Measurements from ENCODE around the gene BAK1. TPM values are rescaled to one million over a fixed set of nuclear protein-coding genes. Genes with fewer than 3 reads are reported as not detected.

The BAK1 gene
- 28.0 to 41.5 TPM (median 40.7 TPM) in 5 replicates for total RNA-seq (2022; extraction: Qiagen RNA extraction; ENCODE audit: low read depth)

DNA sequence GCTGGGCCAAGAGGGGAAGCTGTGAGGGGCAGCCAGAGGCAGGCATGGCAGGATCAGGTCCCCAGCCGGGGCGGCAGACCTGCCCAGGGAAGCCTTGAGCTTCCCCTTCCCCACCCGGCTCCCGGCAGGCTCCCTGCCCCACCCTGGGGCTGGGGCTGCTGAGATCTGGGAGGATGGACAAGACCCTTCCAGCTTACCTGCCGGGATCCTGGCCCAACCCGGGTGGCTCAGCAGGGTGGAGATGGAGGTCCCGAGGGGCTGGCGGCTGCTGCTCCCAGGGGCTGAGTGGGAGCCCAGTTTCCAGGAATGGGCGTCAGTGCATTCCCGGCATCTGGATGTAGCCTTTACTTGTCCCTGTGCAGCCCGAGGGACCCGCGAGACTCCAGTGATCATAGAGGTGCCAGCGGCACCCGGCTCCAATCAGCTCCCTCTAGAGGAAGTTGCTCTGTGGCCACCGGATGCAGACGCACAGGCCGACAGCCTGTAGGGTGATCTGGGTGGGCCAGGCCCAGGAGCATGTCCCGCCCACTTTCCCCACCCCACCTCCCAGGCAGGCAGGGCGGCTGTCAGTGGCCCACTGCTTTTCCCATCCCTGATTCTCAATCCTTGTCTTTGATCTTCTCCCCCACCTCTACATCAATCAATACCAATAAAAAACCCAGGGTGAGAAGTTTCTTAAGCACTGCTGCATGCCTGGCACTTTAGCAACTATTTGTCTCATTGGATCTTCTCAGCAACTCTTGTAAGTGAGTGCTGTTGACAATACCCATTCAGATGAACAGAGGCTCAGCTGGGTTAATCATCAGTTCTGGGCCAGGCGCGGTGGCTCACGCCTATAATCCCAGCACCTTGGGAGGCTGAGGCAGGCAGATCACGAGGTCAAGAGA, at the start of gene BAK1:
Gene BAK1 (minus strand): TSS at position 449 of the 887 bp plus-strand sequence. CDS start 2,672 bp downstream, outside the sequence.

DNA sequence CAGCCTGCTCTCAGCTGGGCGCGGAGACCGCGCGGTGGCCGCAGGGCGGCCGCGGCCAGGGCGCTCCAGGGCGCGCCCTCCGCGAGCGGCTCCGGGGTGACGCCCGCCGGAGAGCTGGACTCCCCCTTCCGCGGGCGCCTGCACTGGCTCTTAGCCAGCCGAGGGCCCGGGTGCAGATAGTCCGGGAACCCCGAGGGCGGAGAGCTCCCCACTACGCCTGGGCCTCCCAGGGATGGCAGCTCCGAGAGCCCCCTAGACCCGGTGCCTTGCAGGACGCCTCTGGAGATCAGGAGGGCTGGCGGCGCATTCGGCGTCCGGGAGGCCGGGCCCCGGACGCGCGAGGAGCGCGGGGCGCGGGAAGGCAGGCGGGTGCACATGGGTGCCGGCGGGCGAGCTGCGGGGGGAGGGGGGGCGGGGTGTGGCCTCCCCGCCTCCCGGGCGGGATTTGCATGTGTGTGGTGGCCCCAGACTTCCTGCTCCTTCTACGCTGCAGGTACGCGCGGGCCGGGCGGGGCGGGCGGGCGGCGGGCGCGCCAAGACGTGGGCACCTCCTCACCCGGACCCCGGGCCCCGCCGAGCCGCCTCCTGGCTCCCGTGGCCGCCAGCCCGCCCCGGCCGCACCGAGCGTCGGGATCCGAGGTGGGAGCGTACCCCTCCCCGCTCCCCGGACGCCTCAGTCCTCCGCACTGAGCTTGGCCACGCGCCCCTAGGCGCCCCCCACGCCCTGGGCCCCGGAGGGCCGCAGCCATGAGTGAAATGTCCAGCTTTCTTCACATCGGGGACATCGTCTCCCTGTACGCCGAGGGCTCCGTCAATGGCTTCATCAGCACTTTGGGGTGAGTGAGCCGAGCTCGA, 41.0 kb upstream of the BAK1 start, which contains the start of gene ITPR3:
Gene ITPR3 (plus strand): TSS at position 467 of the 855 bp plus-strand sequence. CDS start 281 bp downstream, at position 748.

Other genes starting within 250 kb of the BAK1 start
- gene KIFC1, start 188.5 kb downstream of the BAK1 start, total RNA-seq (2022; extraction: Qiagen RNA extraction; ENCODE audit: low read depth): 33.8 to 49.0 TPM (median 44.2 TPM) in 5 replicates
- 10.0 to 20.7 TPM (median 17.9 TPM) in 5 replicates for gene PHF1, start 169.3 kb downstream of the BAK1 start, total RNA-seq (2022; extraction: Qiagen RNA extraction; ENCODE audit: low read depth)
- gene CUTA, start 162.2 kb downstream of the BAK1 start, total RNA-seq (2022; extraction: Qiagen RNA extraction; ENCODE audit: low read depth): 139 to 237 TPM (median 202 TPM) in 5 replicates
- 3.7 to 9.2 TPM (median 5.1 TPM) in 5 replicates for gene SYNGAP1, start 160.2 kb downstream of the BAK1 start, total RNA-seq (2022; extraction: Qiagen RNA extraction; ENCODE audit: low read depth)
- gene ZBTB9, start 125.7 kb downstream of the BAK1 start, total RNA-seq (2022; extraction: Qiagen RNA extraction; ENCODE audit: low read depth): 10.2 to 12.0 TPM (median 11.1 TPM) in 5 replicates
- gene ITPR3, start 41.0 kb upstream of the BAK1 start, total RNA-seq (2022; extraction: Qiagen RNA extraction; ENCODE audit: low read depth): 25.9 to 56.8 TPM (median 47.0 TPM) in 5 replicates
- gene UQCC2, start 131.4 kb upstream of the BAK1 start, total RNA-seq (2022; extraction: Qiagen RNA extraction; ENCODE audit: low read depth): 85.3 to 107 TPM (median 97.0 TPM) in 5 replicates
- 0.27 to 0.52 TPM (median 0.33 TPM) in 5 replicates for gene IP6K3, start 166.6 kb upstream of the BAK1 start, total RNA-seq (2022; extraction: Qiagen RNA extraction; ENCODE audit: low read depth)
- gene LEMD2, start 208.9 kb upstream of the BAK1 start, total RNA-seq (2022; extraction: Qiagen RNA extraction; ENCODE audit: low read depth): 39.8 to 45.6 TPM (median 42.8 TPM) in 5 replicates
- gene MLN, start 223.7 kb upstream of the BAK1 start, total RNA-seq (2022; extraction: Qiagen RNA extraction; ENCODE audit: low read depth): not detected in 5 replicates